ENCODE data around the gene LRP1B.

The LRP1B gene

GRCh38 chr2:141038341-141038740 is 1092.5 kb downstream of the LRP1B start:
- H3K9ac ChIP-seq (ENCODE audit: low read length), result no peak overlapping the region
- no peaks in the 10 kb centered on the region for H3K36me3 ChIP-seq (ENCODE audit: insufficient read depth, low read length)
- H3K27ac ChIP-seq (ENCODE audit: low read depth, low read length), result no peak overlapping the region
- H3K4me3 ChIP-seq (ENCODE audit: low read depth in 1 of 2, low read length in 2 of 2), result no peak overlapping the region
- no peaks in the 10 kb centered on the region for H3K4me1 ChIP-seq (ENCODE audit: insufficient read depth, low read length)
- no peaks in the 10 kb centered on the region for H3K9me3 ChIP-seq (ENCODE audit: low read length)
- no peaks in the 10 kb centered on the region for H3K27me3 ChIP-seq (ENCODE audit: control insufficient read depth in 1 of 2, insufficient read depth in 2 of 2, low read length in 2 of 2)

- Histone ChIP-seq H3K9me3 (ENCODE audit: low read length) (no peaks in the 10 kb centered on the region), H3K4me1 (ENCODE audit: insufficient read depth, low read length) (no peaks in the 10 kb centered on the region), H3K27ac (ENCODE audit: low read depth, low read length) (no peak overlapping the region), H3K27me3 (ENCODE audit: control insufficient read depth in 1 of 2, insufficient read depth in 2 of 2, low read length in 2 of 2) (no peaks in the 10 kb centered on the region), H3K9ac (ENCODE audit: low read length) (no peak overlapping the region), H3K4me3 (ENCODE audit: low read depth in 1 of 2, low read length in 2 of 2) (no peak overlapping the region), H3K36me3 (ENCODE audit: insufficient read depth, low read length) (no peaks in the 10 kb centered on the region)
These were observed 1093.5 kb downstream of the LRP1B start for GRCh38 chr2:141037361-141037760.

GRCh38 chr2:141035846-141036420 is 1094.9 kb downstream of the LRP1B start:
- no peaks in the 10 kb centered on the region for H3K27me3 ChIP-seq (ENCODE audit: control insufficient read depth in 1 of 2, insufficient read depth in 2 of 2, low read length in 2 of 2)
- H3K36me3 ChIP-seq (ENCODE audit: insufficient read depth, low read length), result no peaks in the 10 kb centered on the region
- no peak overlapping the region for H3K9ac ChIP-seq (ENCODE audit: low read length)
- H3K27ac ChIP-seq (ENCODE audit: low read depth, low read length), result no peak overlapping the region
- no peak overlapping the region for H3K4me3 ChIP-seq (ENCODE audit: low read depth in 1 of 2, low read length in 2 of 2)
- no peaks in the 10 kb centered on the region for H3K9me3 ChIP-seq (ENCODE audit: low read length)
- H3K4me1 ChIP-seq (ENCODE audit: insufficient read depth, low read length), result no peaks in the 10 kb centered on the region

- Histone ChIP-seq H3K9me3 (ENCODE audit: low read length) (no peaks in the 10 kb centered on the region), H3K36me3 (ENCODE audit: insufficient read depth, low read length) (no peaks in the 10 kb centered on the region), H3K27me3 (ENCODE audit: control insufficient read depth in 1 of 2, insufficient read depth in 2 of 2, low read length in 2 of 2) (no peaks in the 10 kb centered on the region), H3K4me1 (ENCODE audit: insufficient read depth, low read length) (no peaks in the 10 kb centered on the region), H3K27ac (ENCODE audit: low read depth, low read length) (no peak overlapping the region), H3K4me3 (ENCODE audit: low read depth in 1 of 2, low read length in 2 of 2) (no peak overlapping the region), H3K9ac (ENCODE audit: low read length) (no peak overlapping the region)
These were observed 1101.3 kb downstream of the LRP1B start for GRCh38 chr2:141029428-141030078.

GRCh38 chr2:141027221-141027620 is 1103.6 kb downstream of the LRP1B start:
- H3K4me3 ChIP-seq (ENCODE audit: low read depth in 1 of 2, low read length in 2 of 2), result no peak overlapping the region
- H3K9ac ChIP-seq (ENCODE audit: low read length), result no peak overlapping the region
- H3K27me3 ChIP-seq (ENCODE audit: control insufficient read depth in 1 of 2, insufficient read depth in 2 of 2, low read length in 2 of 2), result no peaks in the 10 kb centered on the region
- no peak overlapping the region for H3K27ac ChIP-seq (ENCODE audit: low read depth, low read length)
- no peaks in the 10 kb centered on the region for H3K9me3 ChIP-seq (ENCODE audit: low read length)
- H3K36me3 ChIP-seq (ENCODE audit: insufficient read depth, low read length), result no peaks in the 10 kb centered on the region
- H3K4me1 ChIP-seq (ENCODE audit: insufficient read depth, low read length), result no peaks in the 10 kb centered on the region

GRCh38 chr2:141021611-141022010 is 1109.2 kb downstream of the LRP1B start:
- Histone ChIP-seq H3K27ac (ENCODE audit: low read depth, low read length) (no peak overlapping the region), H3K36me3 (ENCODE audit: insufficient read depth, low read length) (no peaks in the 10 kb centered on the region), H3K4me3 (ENCODE audit: low read depth in 1 of 2, low read length in 2 of 2) (no peak overlapping the region), H3K9ac (ENCODE audit: low read length) (no peak overlapping the region), H3K9me3 (ENCODE audit: low read length) (no peaks in the 10 kb centered on the region), H3K4me1 (ENCODE audit: insufficient read depth, low read length) (no peaks in the 10 kb centered on the region), H3K27me3 (ENCODE audit: control insufficient read depth in 1 of 2, insufficient read depth in 2 of 2, low read length in 2 of 2) (no peaks in the 10 kb centered on the region)

- no peaks in the 10 kb centered on the region for H3K9me3 ChIP-seq (ENCODE audit: low read length)
- no peaks in the 10 kb centered on the region for H3K4me1 ChIP-seq (ENCODE audit: insufficient read depth, low read length)
These were observed 1109.7 kb downstream of the LRP1B start for GRCh38 chr2:141021109-141021508.

GRCh38 chr2:141020346-141020745 is 1110.5 kb downstream of the LRP1B start:
- H3K9me3 ChIP-seq (ENCODE audit: low read length), result no peaks in the 10 kb centered on the region

More at GRCh38 chr2:141021109-141021508, 1109.7 kb downstream of the LRP1B start:
- H3K9ac ChIP-seq (ENCODE audit: low read length), result no peak overlapping the region
- no peak overlapping the region for H3K27ac ChIP-seq (ENCODE audit: low read depth, low read length)
- H3K4me3 ChIP-seq (ENCODE audit: low read depth in 1 of 2, low read length in 2 of 2), result no peak overlapping the region
- no peaks in the 10 kb centered on the region for H3K27me3 ChIP-seq (ENCODE audit: control insufficient read depth in 1 of 2, insufficient read depth in 2 of 2, low read length in 2 of 2)
- H3K36me3 ChIP-seq (ENCODE audit: insufficient read depth, low read length), result no peaks in the 10 kb centered on the region

GRCh38 chr2:141015341-141016047 is 1115.3 kb downstream of the LRP1B start:
- H3K9me3 ChIP-seq (ENCODE audit: low read length), result no peaks in the 10 kb centered on the region
- no peak overlapping the region for H3K9ac ChIP-seq (ENCODE audit: low read length)
- H3K27ac ChIP-seq (ENCODE audit: low read depth, low read length), result no peak overlapping the region
- H3K4me1 ChIP-seq (ENCODE audit: insufficient read depth, low read length), result no peaks in the 10 kb centered on the region
- no peak overlapping the region for H3K4me3 ChIP-seq (ENCODE audit: low read depth in 1 of 2, low read length in 2 of 2)
- no peaks in the 10 kb centered on the region for H3K27me3 ChIP-seq (ENCODE audit: control insufficient read depth in 1 of 2, insufficient read depth in 2 of 2, low read length in 2 of 2)
- no peaks in the 10 kb centered on the region for H3K36me3 ChIP-seq (ENCODE audit: insufficient read depth, low read length)

More at GRCh38 chr2:141020346-141020745, 1110.5 kb downstream of the LRP1B start:
- H3K36me3 ChIP-seq (ENCODE audit: insufficient read depth, low read length), result no peaks in the 10 kb centered on the region
- H3K27ac ChIP-seq (ENCODE audit: low read depth, low read length), result no peak overlapping the region
- H3K4me3 ChIP-seq (ENCODE audit: low read depth in 1 of 2, low read length in 2 of 2), result no peak overlapping the region
- H3K27me3 ChIP-seq (ENCODE audit: control insufficient read depth in 1 of 2, insufficient read depth in 2 of 2, low read length in 2 of 2), result no peaks in the 10 kb centered on the region
- H3K9ac ChIP-seq (ENCODE audit: low read length), result no peak overlapping the region
- H3K4me1 ChIP-seq (ENCODE audit: insufficient read depth, low read length), result no peaks in the 10 kb centered on the region

GRCh38 chr2:141003967-141004657 is 1126.7 kb downstream of the LRP1B start:
- Histone ChIP-seq H3K27me3 (ENCODE audit: control insufficient read depth in 1 of 2, insufficient read depth in 2 of 2, low read length in 2 of 2) (no peaks in the 10 kb centered on the region), H3K4me3 (ENCODE audit: low read depth in 1 of 2, low read length in 2 of 2) (no peak overlapping the region), H3K9me3 (ENCODE audit: low read length) (no peaks in the 10 kb centered on the region), H3K4me1 (ENCODE audit: insufficient read depth, low read length) (no peaks in the 10 kb centered on the region), H3K27ac (ENCODE audit: low read depth, low read length) (no peak overlapping the region), H3K9ac (ENCODE audit: low read length) (no peak overlapping the region), H3K36me3 (ENCODE audit: insufficient read depth, low read length) (no peaks in the 10 kb centered on the region)

- Histone ChIP-seq H3K9me3 (ENCODE audit: low read length) (no peaks in the 10 kb centered on the region), H3K4me3 (ENCODE audit: low read depth in 1 of 2, low read length in 2 of 2) (no peak overlapping the region), H3K9ac (ENCODE audit: low read length) (no peak overlapping the region), H3K27ac (ENCODE audit: low read depth, low read length) (no peak overlapping the region), H3K27me3 (ENCODE audit: control insufficient read depth in 1 of 2, insufficient read depth in 2 of 2, low read length in 2 of 2) (no peaks in the 10 kb centered on the region), H3K4me1 (ENCODE audit: insufficient read depth, low read length) (no peaks in the 10 kb centered on the region), H3K36me3 (ENCODE audit: insufficient read depth, low read length) (no peaks in the 10 kb centered on the region)
These were observed 1129.1 kb downstream of the LRP1B start for GRCh38 chr2:141001750-141002149.
